GM23338 (cell line): Measurements from ENCODE around the gene ITCH. TPM values are rescaled to one million over a fixed set of nuclear protein-coding genes. Genes with fewer than 3 reads are reported as not detected.
A peak's percentile ranks its signal among the peaks of the same experiment; 100 is the strongest.
"Not testable (repeated sequence)": the region's sequence is repeated elsewhere in the genome, so short reads cannot be mapped to it uniquely, and the experiment has no call there.

ENCODE experiments used
- ATAC-seq: fragments of 200-7000 bp; cut with Tn5 transposase; 3 replicates; pipeline ENCODE4 v1.9.1; 2020
- DNase-seq: peaks from one replicate; pipeline ENCODE4 v3.0.0-alpha.2; 2015; ENCODE audit warnings: low spot score
- H2AFZ ChIP-seq: fragments of 200-600 bp; sonication (generic); 2 replicates; pipeline ENCODE4 v1.8.0; 2016; ENCODE audit warnings: antibody characterized with exemption, mild to moderate bottlenecking, moderate library complexity
- H3F3A ChIP-seq: fragments of 200-600 bp; sonication (generic); replicated peaks from 2 replicates; pipeline ENCODE4 v1.8.0; 2017; ENCODE audit warnings: antibody characterized with exemption, mixed run types, low read depth
- H3K27ac ChIP-seq: fragments of 200-600 bp; sonication (generic); 2 replicates; pipeline ENCODE4 v1.6.1; 2016; ENCODE audit warnings: low read depth
- H3K27me3 ChIP-seq: fragments of 200-600 bp; sonication (generic); 2 replicates; pipeline ENCODE4 v1.8.0; 2016; ENCODE audit warnings: mild to moderate bottlenecking, mixed run types, moderate library complexity; ENCODE audit not compliant: insufficient read depth
- H3K36me3 ChIP-seq: fragments of 200-600 bp; sonication (generic); 2 replicates; pipeline ENCODE4 v1.8.0; 2016; ENCODE audit warnings: mild to moderate bottlenecking; ENCODE audit not compliant: insufficient read depth
- H3K4me1 ChIP-seq: fragments of 200-600 bp; sonication (generic); 2 replicates; pipeline ENCODE4 v1.8.0; 2016; ENCODE audit warnings: mild to moderate bottlenecking, moderate library complexity; ENCODE audit not compliant: insufficient read depth
- H3K4me2 ChIP-seq: fragments of 200-600 bp; sonication (generic); 2 replicates; pipeline ENCODE4 v1.7.1; 2017; ENCODE audit warnings: mixed run types
- H3K4me3 ChIP-seq: fragments of 200-600 bp; sonication (generic); 2 replicates; pipeline ENCODE4 v1.6.1; 2016; ENCODE audit warnings: mixed run types
- H3K79me2 ChIP-seq: fragments of 200-600 bp; sonication (generic); replicated peaks from 2 replicates; pipeline ENCODE4 v1.8.0; 2017; ENCODE audit warnings: mild to moderate bottlenecking; ENCODE audit not compliant: insufficient read depth
- H3K9me2 ChIP-seq: fragments of 200-600 bp; sonication (generic); 2 replicates; pipeline ENCODE4 v1.8.0; 2017; ENCODE audit not compliant: insufficient read depth
- H4K20me1 ChIP-seq: fragments of 200-600 bp; sonication (generic); replicated peaks from 2 replicates; pipeline ENCODE4 v1.8.0; 2017; ENCODE audit warnings: mild to moderate bottlenecking; ENCODE audit not compliant: insufficient read depth
- H3K27ac Mint-ChIP-seq: 2 replicates; pipeline ENCODE4 v1.8.0; 2020; ENCODE audit warnings: inconsistent platforms, mild to moderate bottlenecking, moderate library complexity, mixed read lengths
- H3K27me3 Mint-ChIP-seq: 3 replicates; pipeline ENCODE4 v1.8.0; 2022; ENCODE audit warnings: low read depth, mild to moderate bottlenecking, moderate library complexity, mixed read lengths, inconsistent platforms; ENCODE audit not compliant: insufficient read depth, poor library complexity
- H3K36me3 Mint-ChIP-seq: 3 replicates; pipeline ENCODE4 v1.8.0; 2021; ENCODE audit warnings: low read depth, mild to moderate bottlenecking, inconsistent platforms, moderate library complexity, mixed read lengths
- H3K4me1 Mint-ChIP-seq: 3 replicates; pipeline ENCODE4 v1.8.0; 2020; ENCODE audit warnings: mild to moderate bottlenecking, inconsistent platforms, mixed read lengths
- H3K4me3 Mint-ChIP-seq: 3 replicates; pipeline ENCODE4 v1.8.0; 2021; ENCODE audit warnings: moderate library complexity, mild to moderate bottlenecking, inconsistent platforms, mixed read lengths
- H3K9me3 Mint-ChIP-seq: 3 replicates; pipeline ENCODE4 v1.8.0; 2020; ENCODE audit warnings: moderate library complexity, mild to moderate bottlenecking, inconsistent platforms, mixed read lengths
- CREB1 ChIP-seq: fragments of 250-450 bp; sonication (Bioruptor Pico); IDR thresholded peaks from 2 replicates; pipeline ENCODE4 v1.5.0; 2020; ENCODE audit warnings: low read depth, mild to moderate bottlenecking, moderate library complexity
- EZH2phosphoT487 ChIP-seq: fragments of 200-600 bp; sonication (generic); IDR thresholded peaks from one replicate; pipeline ENCODE4 v1.8.1; 2018; ENCODE audit warnings: antibody characterized with exemption; ENCODE audit not compliant: unreplicated experiment
- ZNF331 ChIP-seq: fragments of 250-450 bp; sonication (Bioruptor Pico); IDR thresholded peaks from 2 replicates; pipeline ENCODE4 v1.5.0; 2020; ENCODE audit warnings: low read depth, mild to moderate bottlenecking, moderate library complexity
- polyA plus RNA-seq: library from polyadenylated mRNA; unstranded; fragments of >200 nt; fragmentation: Nextera tagmentation; extraction: Ambion mirVana; gene quantifications from 2 replicates; pipeline ENCODE4 v1.2.1, GENCODE V29; 2016
- total RNA-seq: library from RNA; depleted of rRNA; stranded (reverse); fragments of >200 nt; shearing (Covaris generic); gene quantifications from 2 replicates; pipeline ENCODE4 v1.2.3, GENCODE V29; 2014
- TF ChIP-seq, protein P1 (sequence below), 2 experiments: fragments of 200-600 bp in 1 of 2; sonication (generic) in 1 of 2; conservative IDR thresholded peaks; 2 replicates each; pipeline versions ENCODE4 v1.5.1 to v1.6.1; 2016 to 2017; ENCODE audit warnings: antibody characterized with exemption in 2 of 2, low read depth in 2 of 2, mild to moderate bottlenecking in 2 of 2, moderate library complexity in 1 of 2

The ITCH gene
- total and polyA plus RNA-seq, 2 experiments from 2014 or later = 16.4 to 31.6 TPM

DNA sequence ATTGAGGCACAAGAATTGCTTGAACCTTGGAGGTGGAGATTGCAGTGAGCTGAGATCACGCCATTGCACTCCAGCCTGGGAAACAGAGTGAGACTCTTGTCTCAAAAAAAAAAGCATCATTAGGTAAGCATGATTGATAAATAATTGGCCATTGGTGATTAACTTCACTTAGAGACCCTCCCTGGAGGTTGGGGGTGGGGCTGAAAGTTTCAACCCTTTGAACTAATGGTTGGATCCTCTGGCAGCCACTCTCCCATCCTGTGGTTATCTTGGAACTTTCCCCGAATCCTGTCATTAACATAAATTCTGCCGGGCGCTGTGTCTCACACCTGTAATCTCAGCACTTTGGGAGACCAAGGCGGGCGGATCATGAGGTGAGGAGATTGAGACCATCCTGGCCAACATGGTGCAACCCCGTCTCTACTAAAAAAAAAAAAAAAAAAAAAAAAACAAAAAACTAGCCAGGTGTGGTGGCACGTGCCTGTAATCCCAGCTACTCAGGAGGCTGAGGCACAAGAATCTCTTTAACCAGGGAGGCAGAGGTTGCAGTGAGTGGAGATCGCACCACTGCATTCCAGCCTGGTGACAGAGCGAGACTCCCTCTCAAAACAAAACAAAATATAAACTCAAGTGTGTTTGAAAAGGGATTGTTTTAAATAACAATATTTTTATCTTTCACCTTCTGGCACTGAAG lies 17.1 kb upstream of the ITCH start:
- not testable (repeated sequence) for H3K36me3 ChIP-seq, H3K36me3 Mint-ChIP-seq, H3K4me3 Mint-ChIP-seq, DNase-seq, H3K9me2 ChIP-seq, H3K27ac Mint-ChIP-seq, H3K4me1 ChIP-seq, H3K4me1 Mint-ChIP-seq, H3K27me3 ChIP-seq, H3K4me2 ChIP-seq, H3K27me3 Mint-ChIP-seq, H3F3A ChIP-seq, H4K20me1 ChIP-seq, H3K9me3 Mint-ChIP-seq, H3K4me3 ChIP-seq, H3K79me2 ChIP-seq, H2AFZ ChIP-seq, H3K27ac ChIP-seq
- peak; percentile 18; the same call in 1 of the 3 replicates for ATAC-seq

DNA sequence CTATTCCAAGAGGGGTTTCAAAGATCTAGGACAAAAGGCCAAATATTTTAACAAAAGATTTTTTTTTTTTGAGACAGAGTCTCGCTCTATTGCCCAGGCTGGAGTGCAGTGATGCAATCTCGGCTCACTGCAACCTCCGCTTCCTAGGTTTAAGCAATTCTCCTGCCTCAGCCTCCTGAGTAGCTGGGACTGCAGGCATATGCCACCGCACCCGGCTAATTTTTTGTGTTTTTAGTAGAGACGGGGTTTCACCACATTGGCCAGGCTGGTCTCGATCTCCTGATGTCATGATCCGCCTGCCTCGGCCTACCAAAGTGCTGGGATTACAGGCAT lies 16.6 kb upstream of the ITCH start:
- ATAC-seq, H3K4me1 Mint-ChIP-seq, H2AFZ ChIP-seq: not testable (repeated sequence)

DNA sequence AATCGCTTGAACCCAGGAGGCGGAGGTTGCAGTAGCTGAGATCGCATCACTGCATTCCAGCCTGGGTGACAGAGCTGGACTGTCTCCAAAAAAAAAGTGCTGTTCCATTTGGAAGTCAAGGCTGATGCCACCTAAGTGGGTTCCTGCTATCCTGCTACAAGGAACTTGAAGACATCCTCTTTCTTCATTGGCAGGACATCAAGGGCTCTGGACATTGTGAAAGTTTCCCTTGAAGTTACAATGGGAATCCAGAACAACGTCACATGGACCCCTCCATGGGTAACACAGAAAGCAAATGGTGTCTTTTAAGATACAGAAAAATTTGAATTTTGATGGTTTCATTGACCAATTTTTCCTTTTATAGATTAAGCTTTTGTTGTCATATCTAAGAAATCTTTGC lies 15.5 kb upstream of the ITCH start:
- no peak overlapping the region for H3K4me3 Mint-ChIP-seq
- Histone ChIP-seq H3F3A (no peaks in the 10 kb centered on the region), H2AFZ (no peak overlapping the region), H3K79me2 (no peaks in the 10 kb centered on the region), H3K27ac (no peak overlapping the region), H3K4me3 (no peak overlapping the region), H3K4me2 (no peak overlapping the region), H3K36me3 (no peaks in the 10 kb centered on the region), H3K4me1 (peaks cover 10% of the 10 kb centered on the region), H4K20me1 (no peaks in the 10 kb centered on the region), H3K27me3 (no peaks in the 10 kb centered on the region), H3K9me2 (no peaks in the 10 kb centered on the region)
- H3K27ac Mint-ChIP-seq = no peak overlapping the region
- no peaks in the 10 kb centered on the region for H3K9me3 Mint-ChIP-seq
- H3K27me3 Mint-ChIP-seq = peaks cover 2% of the 10 kb centered on the region
- no peak for TF ChIP-seq CREB1 (CRISPR knock-in tag)
- TF ChIP-seq, protein P1, sequence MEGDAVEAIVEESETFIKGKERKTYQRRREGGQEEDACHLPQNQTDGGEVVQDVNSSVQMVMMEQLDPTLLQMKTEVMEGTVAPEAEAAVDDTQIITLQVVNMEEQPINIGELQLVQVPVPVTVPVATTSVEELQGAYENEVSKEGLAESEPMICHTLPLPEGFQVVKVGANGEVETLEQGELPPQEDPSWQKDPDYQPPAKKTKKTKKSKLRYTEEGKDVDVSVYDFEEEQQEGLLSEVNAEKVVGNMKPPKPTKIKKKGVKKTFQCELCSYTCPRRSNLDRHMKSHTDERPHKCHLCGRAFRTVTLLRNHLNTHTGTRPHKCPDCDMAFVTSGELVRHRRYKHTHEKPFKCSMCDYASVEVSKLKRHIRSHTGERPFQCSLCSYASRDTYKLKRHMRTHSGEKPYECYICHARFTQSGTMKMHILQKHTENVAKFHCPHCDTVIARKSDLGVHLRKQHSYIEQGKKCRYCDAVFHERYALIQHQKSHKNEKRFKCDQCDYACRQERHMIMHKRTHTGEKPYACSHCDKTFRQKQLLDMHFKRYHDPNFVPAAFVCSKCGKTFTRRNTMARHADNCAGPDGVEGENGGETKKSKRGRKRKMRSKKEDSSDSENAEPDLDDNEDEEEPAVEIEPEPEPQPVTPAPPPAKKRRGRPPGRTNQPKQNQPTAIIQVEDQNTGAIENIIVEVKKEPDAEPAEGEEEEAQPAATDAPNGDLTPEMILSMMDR (conservative IDR thresholded peaks at IDR 0.05; ENCODE audit: low read depth in 2 of 2) = no peak
- peaks cover 8% of the 10 kb centered on the region for H3K4me1 Mint-ChIP-seq
- DNase-seq (no peak), ATAC-seq (no peak)
- no peaks in the 10 kb centered on the region for H3K36me3 Mint-ChIP-seq

More for the DNA sequence above, 16.6 kb upstream of the ITCH start:
- H3K9me2 ChIP-seq, H3K27ac Mint-ChIP-seq, H3K4me3 Mint-ChIP-seq, H3K4me1 ChIP-seq, H3K9me3 Mint-ChIP-seq, H3K36me3 ChIP-seq, H3K4me3 ChIP-seq, H4K20me1 ChIP-seq, H3F3A ChIP-seq, H3K27ac ChIP-seq, H3K27me3 Mint-ChIP-seq, DNase-seq, H3K79me2 ChIP-seq, H3K36me3 Mint-ChIP-seq, H3K27me3 ChIP-seq, H3K4me2 ChIP-seq: not testable (repeated sequence)

DNA sequence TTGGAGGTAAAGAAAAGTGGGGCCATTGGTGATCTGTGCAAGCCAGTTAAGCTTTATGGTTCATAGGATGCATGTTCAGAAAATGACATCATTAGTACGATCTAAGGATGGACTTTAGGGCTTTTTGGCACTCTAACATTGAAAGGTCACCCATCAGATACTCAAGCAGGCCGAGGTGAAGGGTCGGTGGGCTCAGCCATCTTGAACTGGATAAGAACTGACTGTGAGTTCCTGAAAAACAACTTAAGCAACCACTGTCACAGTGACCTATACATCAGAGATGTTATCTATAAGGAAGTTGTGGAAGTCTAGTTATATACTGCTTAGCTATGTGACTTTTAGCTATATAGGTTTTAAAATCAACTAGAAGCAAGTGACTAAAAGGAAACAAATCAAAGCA lies 13.0 kb upstream of the ITCH start:
- Mint-ChIP-seq H3K27ac (no peak overlapping the region), H3K4me1 (peaks cover 7% of the 10 kb centered on the region), H3K36me3 (no peaks in the 10 kb centered on the region), H3K4me3 (no peak overlapping the region), H3K9me3 (no peaks in the 10 kb centered on the region), H3K27me3 (peaks cover 2% of the 10 kb centered on the region)
- H3K36me3 ChIP-seq = no peaks in the 10 kb centered on the region
- H2AFZ ChIP-seq = no peak overlapping the region
- peaks cover 8% of the 10 kb centered on the region for H3K4me1 ChIP-seq
- H3K9me2 ChIP-seq = no peaks in the 10 kb centered on the region
- no peak for DNase-seq
- no peaks in the 10 kb centered on the region for H3K79me2 ChIP-seq
- no peaks in the 10 kb centered on the region for H3F3A ChIP-seq
- no peak overlapping the region for H3K4me2 ChIP-seq
- H3K27me3 ChIP-seq = no peaks in the 10 kb centered on the region
- no peaks in the 10 kb centered on the region for H4K20me1 ChIP-seq
- H3K27ac ChIP-seq = no peak overlapping the region
- H3K4me3 ChIP-seq = no peak overlapping the region
- ATAC-seq = no peak
- TF ChIP-seq EZH2phosphoT487 (no peak), ZNF331 (CRISPR knock-in tag) (no peak)
